Astrocyte (in vitro differentiated cells and primary cell): ENCODE results near the gene KANK4.

Experiments used
- EZH2 ChIP-seq: IDR thresholded peaks from 2 replicates; pipeline ENCODE4 v1.6.1; 2012; ENCODE audit warnings: mild to moderate bottlenecking, low read length, inconsistent platforms; ENCODE audit not compliant: insufficient read depth
- TF ChIP-seq, protein P1 (sequence below): IDR thresholded peaks from 2 replicates; pipeline ENCODE4 v1.5.1; 2011; ENCODE audit warnings: low read depth, mild to moderate bottlenecking, inconsistent platforms, low read length, moderate library complexity; ENCODE audit not compliant: insufficient read depth

DNA sequence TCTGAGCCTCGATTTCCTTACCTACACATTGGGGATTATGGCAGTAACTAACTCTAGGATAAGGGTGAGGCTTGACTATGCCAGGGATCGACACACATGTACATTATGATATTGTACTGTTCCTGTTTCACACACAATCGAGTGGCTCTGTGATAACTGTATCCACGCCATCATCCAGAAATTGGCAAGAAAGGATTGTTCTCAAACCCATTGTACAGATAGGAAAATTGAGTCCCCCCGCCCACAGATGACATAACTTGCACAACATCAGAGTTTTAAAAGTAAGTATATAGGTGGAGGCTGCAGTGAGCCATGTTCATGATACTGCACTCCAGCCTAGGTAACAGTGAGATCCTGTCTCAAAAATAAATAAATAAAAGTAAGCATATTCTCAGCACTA, 3.8 kb downstream of the KANK4 start:
- TF ChIP-seq, protein P1, sequence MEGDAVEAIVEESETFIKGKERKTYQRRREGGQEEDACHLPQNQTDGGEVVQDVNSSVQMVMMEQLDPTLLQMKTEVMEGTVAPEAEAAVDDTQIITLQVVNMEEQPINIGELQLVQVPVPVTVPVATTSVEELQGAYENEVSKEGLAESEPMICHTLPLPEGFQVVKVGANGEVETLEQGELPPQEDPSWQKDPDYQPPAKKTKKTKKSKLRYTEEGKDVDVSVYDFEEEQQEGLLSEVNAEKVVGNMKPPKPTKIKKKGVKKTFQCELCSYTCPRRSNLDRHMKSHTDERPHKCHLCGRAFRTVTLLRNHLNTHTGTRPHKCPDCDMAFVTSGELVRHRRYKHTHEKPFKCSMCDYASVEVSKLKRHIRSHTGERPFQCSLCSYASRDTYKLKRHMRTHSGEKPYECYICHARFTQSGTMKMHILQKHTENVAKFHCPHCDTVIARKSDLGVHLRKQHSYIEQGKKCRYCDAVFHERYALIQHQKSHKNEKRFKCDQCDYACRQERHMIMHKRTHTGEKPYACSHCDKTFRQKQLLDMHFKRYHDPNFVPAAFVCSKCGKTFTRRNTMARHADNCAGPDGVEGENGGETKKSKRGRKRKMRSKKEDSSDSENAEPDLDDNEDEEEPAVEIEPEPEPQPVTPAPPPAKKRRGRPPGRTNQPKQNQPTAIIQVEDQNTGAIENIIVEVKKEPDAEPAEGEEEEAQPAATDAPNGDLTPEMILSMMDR = no peak
- no peak for TF ChIP-seq EZH2
